ENCODE results near the gene TSPAN6. TPM values are rescaled to one million over a fixed set of nuclear protein-coding genes. Genes with fewer than 3 reads are reported as not detected.

TSPAN6 gene
- total RNA-seq, 1 donor from 2014 or later, result 49.7 TPM

DNA sequence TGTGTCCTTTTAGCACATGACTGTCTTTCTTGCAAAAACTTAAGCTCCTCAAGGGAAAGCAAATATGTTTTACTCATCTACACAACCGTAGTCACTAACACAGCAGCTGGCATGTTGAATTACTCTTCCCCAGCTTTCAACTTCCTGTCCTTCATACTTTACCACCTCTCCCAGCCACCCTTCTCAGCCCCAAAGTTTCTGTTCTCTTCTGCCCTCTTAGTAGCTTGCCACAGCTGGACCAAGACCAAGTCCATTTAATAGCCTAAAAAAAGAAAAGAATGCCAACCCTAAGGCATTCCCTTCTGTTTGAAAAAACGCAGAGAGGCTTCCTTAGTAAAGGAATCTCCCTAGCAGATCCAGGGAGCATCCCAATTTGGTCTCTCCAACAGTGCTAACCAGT is 44.1 kb upstream of the TSPAN6 start:
- Mint-ChIP-seq H3K4me1 (ENCODE audit: low read depth, unreplicated experiment) (peaks cover 6% of the 10 kb centered on the region), H3K27me3 (ENCODE audit: low read depth, unreplicated experiment) (no peaks in the 10 kb centered on the region), H3K4me3 (ENCODE audit: unreplicated experiment) (no peak overlapping the region), H3K36me3 (ENCODE audit: low read depth, unreplicated experiment) (peaks cover 7% of the 10 kb centered on the region), H3K27ac (ENCODE audit: unreplicated experiment) (no peak overlapping the region), H3K9me3 (ENCODE audit: unreplicated experiment) (no peaks in the 10 kb centered on the region)
- Histone ChIP-seq H3K36me3 (ENCODE audit: insufficient read depth, low read length) (no peaks in the 10 kb centered on the region), H3K27me3 (ENCODE audit: insufficient read depth, low read length) (no peaks in the 10 kb centered on the region), H3K4me2 (ENCODE audit: low read length) (no peak overlapping the region), H3K9ac (ENCODE audit: low read length) (no peak overlapping the region), H4K20me1 (ENCODE audit: insufficient read depth, low read length) (no peaks in the 10 kb centered on the region), H3K4me1 (ENCODE audit: insufficient read depth, low read length) (peaks cover 16% of the 10 kb centered on the region), H3K79me2 (ENCODE audit: insufficient read depth, low read length) (no peaks in the 10 kb centered on the region), H3K27ac (ENCODE audit: low read depth, low read length) (no peak overlapping the region), H3K9me3 (ENCODE audit: insufficient read depth, low read depth, low read length) (no peaks in the 10 kb centered on the region), H3K4me3 (ENCODE audit: insufficient read depth, low read depth, low read length) (no peak overlapping the region), H2AFZ (ENCODE audit: low read depth, low read length) (no peak overlapping the region)
- FAIRE-seq, result peak; percentile 20
- TF ChIP-seq EZH2 (IDR thresholded peaks at IDR 0.05; ENCODE audit: insufficient read depth, low read length), result no peak
- TF ChIP-seq, protein P1, sequence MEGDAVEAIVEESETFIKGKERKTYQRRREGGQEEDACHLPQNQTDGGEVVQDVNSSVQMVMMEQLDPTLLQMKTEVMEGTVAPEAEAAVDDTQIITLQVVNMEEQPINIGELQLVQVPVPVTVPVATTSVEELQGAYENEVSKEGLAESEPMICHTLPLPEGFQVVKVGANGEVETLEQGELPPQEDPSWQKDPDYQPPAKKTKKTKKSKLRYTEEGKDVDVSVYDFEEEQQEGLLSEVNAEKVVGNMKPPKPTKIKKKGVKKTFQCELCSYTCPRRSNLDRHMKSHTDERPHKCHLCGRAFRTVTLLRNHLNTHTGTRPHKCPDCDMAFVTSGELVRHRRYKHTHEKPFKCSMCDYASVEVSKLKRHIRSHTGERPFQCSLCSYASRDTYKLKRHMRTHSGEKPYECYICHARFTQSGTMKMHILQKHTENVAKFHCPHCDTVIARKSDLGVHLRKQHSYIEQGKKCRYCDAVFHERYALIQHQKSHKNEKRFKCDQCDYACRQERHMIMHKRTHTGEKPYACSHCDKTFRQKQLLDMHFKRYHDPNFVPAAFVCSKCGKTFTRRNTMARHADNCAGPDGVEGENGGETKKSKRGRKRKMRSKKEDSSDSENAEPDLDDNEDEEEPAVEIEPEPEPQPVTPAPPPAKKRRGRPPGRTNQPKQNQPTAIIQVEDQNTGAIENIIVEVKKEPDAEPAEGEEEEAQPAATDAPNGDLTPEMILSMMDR (IDR thresholded peaks at IDR 0.05; ENCODE audit: insufficient read depth, low read depth, low read length), result no peak
- no peak for DNase-seq (ENCODE audit: low read depth)

DNA sequence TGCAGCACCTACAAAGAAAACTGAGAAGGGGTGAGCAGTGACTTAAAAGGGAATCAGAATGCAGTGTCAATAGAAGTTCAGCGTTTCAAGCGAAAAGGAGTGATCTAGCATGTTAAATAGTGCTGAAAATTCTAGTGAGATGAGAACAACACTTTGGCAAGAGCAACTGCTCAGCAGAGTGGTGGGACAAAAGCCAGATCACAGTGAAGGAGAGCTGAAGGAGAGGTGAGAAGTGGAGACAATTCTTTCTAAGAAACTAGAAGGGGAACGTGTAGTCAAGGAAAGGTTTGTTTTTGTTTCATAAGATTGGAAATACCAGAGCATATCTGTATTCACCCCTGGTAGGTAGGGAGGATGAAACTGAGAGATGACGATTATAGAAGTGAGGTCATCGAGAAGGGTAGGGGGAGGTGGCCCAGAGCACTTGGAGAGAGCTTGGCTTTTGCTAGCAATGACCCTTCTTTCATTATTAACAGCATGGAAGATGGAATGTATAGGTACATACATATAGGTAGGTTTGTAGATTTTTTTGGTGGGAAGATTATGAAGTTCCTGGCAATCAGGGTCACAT is 41.1 kb upstream of the TSPAN6 start:
- Histone ChIP-seq H3K4me3 (ENCODE audit: insufficient read depth, low read depth, low read length) (no peak overlapping the region), H3K27me3 (ENCODE audit: insufficient read depth, low read length) (no peaks in the 10 kb centered on the region), H3K27ac (ENCODE audit: low read depth, low read length) (peak overlapping the region; percentile 25), H3K9me3 (ENCODE audit: insufficient read depth, low read depth, low read length) (no peaks in the 10 kb centered on the region), H3K36me3 (ENCODE audit: insufficient read depth, low read length) (no peaks in the 10 kb centered on the region), H2AFZ (ENCODE audit: low read depth, low read length) (no peak overlapping the region), H3K79me2 (ENCODE audit: insufficient read depth, low read length) (no peaks in the 10 kb centered on the region), H3K4me1 (ENCODE audit: insufficient read depth, low read length) (peaks cover 17% of the 10 kb centered on the region), H3K9ac (ENCODE audit: low read length) (peak overlapping the region; percentile 10), H4K20me1 (ENCODE audit: insufficient read depth, low read length) (no peaks in the 10 kb centered on the region), H3K4me2 (ENCODE audit: low read length) (no peak overlapping the region)
- DNase-seq (ENCODE audit: low read depth) (peak; percentile 65), FAIRE-seq (no peak)
- peaks cover 10% of the 10 kb centered on the region for H3K36me3 Mint-ChIP-seq (ENCODE audit: low read depth, unreplicated experiment)
- no peaks in the 10 kb centered on the region for H3K27me3 Mint-ChIP-seq (ENCODE audit: low read depth, unreplicated experiment)
- no peak overlapping the region for H3K27ac Mint-ChIP-seq (ENCODE audit: unreplicated experiment)
- H3K4me1 Mint-ChIP-seq (ENCODE audit: low read depth, unreplicated experiment), result peaks cover 7% of the 10 kb centered on the region
- no peak for TF ChIP-seq EZH2 (IDR thresholded peaks at IDR 0.05; ENCODE audit: insufficient read depth, low read length)
- TF ChIP-seq, protein P1 (IDR thresholded peaks at IDR 0.05; ENCODE audit: insufficient read depth, low read depth, low read length), result no peak
- H3K9me3 Mint-ChIP-seq (ENCODE audit: unreplicated experiment), result no peaks in the 10 kb centered on the region
- H3K4me3 Mint-ChIP-seq (ENCODE audit: unreplicated experiment), result no peak overlapping the region

GRCh38 chrX:100674705-100675104 is 38.1 kb upstream of the TSPAN6 start:
- TF ChIP-seq, protein P1 (IDR thresholded peaks at IDR 0.05; ENCODE audit: insufficient read depth, low read depth, low read length), result no peak
- TF ChIP-seq EZH2 (IDR thresholded peaks at IDR 0.05; ENCODE audit: insufficient read depth, low read length), result no peak
- Mint-ChIP-seq H3K27me3 (ENCODE audit: low read depth, unreplicated experiment) (no peaks in the 10 kb centered on the region), H3K9me3 (ENCODE audit: unreplicated experiment) (no peaks in the 10 kb centered on the region), H3K27ac (ENCODE audit: unreplicated experiment) (no peak overlapping the region), H3K36me3 (ENCODE audit: low read depth, unreplicated experiment) (peaks cover 8% of the 10 kb centered on the region), H3K4me3 (ENCODE audit: unreplicated experiment) (no peak overlapping the region), H3K4me1 (ENCODE audit: low read depth, unreplicated experiment) (peaks cover 1% of the 10 kb centered on the region)
- Histone ChIP-seq H3K9ac (ENCODE audit: low read length) (no peak overlapping the region), H3K4me3 (ENCODE audit: insufficient read depth, low read depth, low read length) (no peak overlapping the region), H3K4me1 (ENCODE audit: insufficient read depth, low read length) (peaks cover 13% of the 10 kb centered on the region), H3K27ac (ENCODE audit: low read depth, low read length) (no peak overlapping the region), H3K4me2 (ENCODE audit: low read length) (no peak overlapping the region), H4K20me1 (ENCODE audit: insufficient read depth, low read length) (no peaks in the 10 kb centered on the region), H3K9me3 (ENCODE audit: insufficient read depth, low read depth, low read length) (no peaks in the 10 kb centered on the region), H3K79me2 (ENCODE audit: insufficient read depth, low read length) (no peaks in the 10 kb centered on the region), H3K27me3 (ENCODE audit: insufficient read depth, low read length) (no peaks in the 10 kb centered on the region), H3K36me3 (ENCODE audit: insufficient read depth, low read length) (peaks cover 4% of the 10 kb centered on the region), H2AFZ (ENCODE audit: low read depth, low read length) (no peak overlapping the region)
- no peak for FAIRE-seq
- no peak for DNase-seq (ENCODE audit: low read depth)
